Psoas muscle (tissue), 8 donors: ENCODE data around the gene PTP4A2. TPM values are rescaled to one million over a fixed set of nuclear protein-coding genes. Genes with fewer than 3 reads are reported as not detected.
"Not testable (repeated sequence)": the region's sequence is repeated elsewhere in the genome, so short reads cannot be mapped to it uniquely, and the experiment has no call there.

Source experiments
- ATAC-seq, 4 donors: fragments of 200-7000 bp; cut with Tn5 transposase; one replicate each; pipeline ENCODE4 v1.9.1; 2020; ENCODE audit warnings: moderate library complexity in 3 of 4, mild to moderate bottlenecking in 2 of 4
- DNase-seq, 2 donors: peaks; one replicate each; pipeline ENCODE4 v3.0.0-alpha.2; 2020
- H3K27ac ChIP-seq: fragments of 200-600 bp; one replicate; pipeline ENCODE4 v1.8.0; 2022
- H3K27me3 ChIP-seq, 3 donors: fragments of 200-600 bp in 1 of 3; one replicate each; pipeline versions ENCODE4 v1.6.1 to v1.8.0; 2013 to 2022; ENCODE audit warnings: low read length in 2 of 3, mild to moderate bottlenecking in 2 of 3, moderate library complexity in 1 of 3; ENCODE audit not compliant: insufficient read depth in 3 of 3
- H3K36me3 ChIP-seq, 2 donors: fragments of 200-600 bp in 1 of 2; one replicate each; pipeline versions ENCODE4 v1.6.1 to v1.8.0; 2013 to 2022; ENCODE audit warnings: low read depth in 1 of 2, mild to moderate bottlenecking in 1 of 2, moderate library complexity in 1 of 2; ENCODE audit not compliant: insufficient read depth in 1 of 2
- H3K4me1 ChIP-seq: fragments of 200-600 bp; one replicate; pipeline ENCODE4 v1.8.0; 2022
- H3K4me3 ChIP-seq: fragments of 200-600 bp; one replicate; pipeline ENCODE4 v1.8.0; 2022; ENCODE audit warnings: mild to moderate bottlenecking
- H3K9me3 ChIP-seq: fragments of 200-600 bp; one replicate; pipeline ENCODE4 v1.8.0; 2022
- CTCF ChIP-seq: fragments of 200-600 bp; IDR thresholded peaks from one replicate; pipeline ENCODE4 v1.8.0; 2022; ENCODE audit warnings: antibody characterized with exemption
- WGBS, 3 donors: extraction: QIAGEN DNeasy Blood & Tissue Kit; methylation state at CpG; one replicate each; pipeline versions ENCODE4 v1.1.6 to v1.1.7; 2013; 5-methylcytosine and 5-hydroxymethylcytosine counted together
- intact Hi-C, 2 donors: fragments of 100-400 bp; cut with DNase I; formaldehyde crosslinking; loops; one replicate each; pipeline versions ENCODE4 v1.11.0 to v1.14.2; 2022
- polyA plus RNA-seq, 3 donors: library from polyadenylated mRNA; stranded (reverse); fragments of 200-250 nt; gene quantifications; one replicate each; pipeline ENCODE4 v1.2.3, GENCODE V29; 2013
- total RNA-seq, 4 donors: library from RNA; stranded (reverse); fragmentation: NEBNext Ultra II Directional in 2 of 4; extraction: Animal tissue kit (Norgen Biotek cat#: 25700) in 2 of 4; gene quantifications; one replicate each; pipeline versions ENCODE4 v1.2.1 to v1.2.4, GENCODE V29; 2021 to 2023
- donor health status: healthy with polysubstance abuse.
- donor health status: DM: no; HTN: no; CAD: no; lungs with moderate emphysema.
- donor health status: Bipolar disorder and iron deficiency.
- donor health status: healthy.
- donor health status: DM: yes; HTN: yes; CAD: no.
- donor health status: DM: no; HTN: no; CAD: no.
- donor health status: DM: no; HTN: no; CAD: no.
- donor health status: DM: yes; HTN: yes; CAD: no.

PTP4A2 gene
- total and polyA plus RNA-seq, 7 donors = 246 to 729 (median 370) TPM

GRCh38 chr1:31952825-31953220 is 14.7 kb upstream of the PTP4A2 start:
- intact Hi-C loops = no loop called here
- ATAC-seq (no peak), DNase-seq (no peak)
- TF ChIP-seq CTCF = no peak
- no peaks in the 10 kb centered on the region for H3K9me3 ChIP-seq
- no peaks in the 10 kb centered on the region for H3K36me3 ChIP-seq
- H3K4me3 ChIP-seq = no peak overlapping the region
- H3K27me3 ChIP-seq = no peaks in the 10 kb centered on the region
- H3K27ac ChIP-seq = peak overlapping the region; percentile 32
- WGBS, 3 donors = 60 to 74% (median 63%) methylated on average over 2 of the region's 2 CpGs
- peaks cover 44% of the 10 kb centered on the region for H3K4me1 ChIP-seq

- no peak for TF ChIP-seq CTCF
- ATAC-seq (no peak), DNase-seq (no peak)
- Histone ChIP-seq H3K27me3 (no peaks in the 10 kb centered on the region), H3K9me3 (no peaks in the 10 kb centered on the region), H3K4me3 (no peak overlapping the region), H3K4me1 (peaks cover 28% of the 10 kb centered on the region), H3K36me3 (no peaks in the 10 kb centered on the region), H3K27ac (peak overlapping the region; percentile 64)
- WGBS, 3 donors = 61 to 63% (median 62%) methylated on average over 4 of the region's 4 CpGs
- intact Hi-C loops = no loop called here
Observed at GRCh38 chr1:31951276-31951675, 13.1 kb upstream of the PTP4A2 start.

- Histone ChIP-seq H3K27ac (no peak overlapping the region), H3K9me3 (no peaks in the 10 kb centered on the region), H3K27me3 (no peaks in the 10 kb centered on the region), H3K36me3 (no peaks in the 10 kb centered on the region), H3K4me3 (no peak overlapping the region), H3K4me1 (peaks cover 24% of the 10 kb centered on the region)
- no peak for DNase-seq
- WGBS, 3 donors = 72 to 92% (median 89%) methylated on average over 1 of the region's 1 CpG
- intact Hi-C loops = no loop called here
- ATAC-seq = no peak
- no peak for TF ChIP-seq CTCF
Observed at GRCh38 chr1:31949862-31950261, 11.7 kb upstream of the PTP4A2 start.

- ATAC-seq, intact Hi-C loops, H3K9me3 ChIP-seq, DNase-seq, H3K36me3 ChIP-seq, H3K4me3 ChIP-seq, H3K27me3 ChIP-seq: not testable (repeated sequence)
- 97 to 99% (median 99%) methylated on average over 10 of the region's 10 CpGs for WGBS, 3 donors
- peaks cover 21% of the 10 kb centered on the region for H3K4me1 ChIP-seq
- peak overlapping the region; percentile 94 for H3K27ac ChIP-seq
Observed at GRCh38 chr1:31945677-31946076, 7.5 kb upstream of the PTP4A2 start.

GRCh38 chr1:31944205-31945089 is 6.3 kb upstream of the PTP4A2 start:
- intact Hi-C loops = no loop called here
- DNase-seq = peak; percentile 91 to 94
- no peaks in the 10 kb centered on the region for H3K36me3 ChIP-seq
- H3K4me1 ChIP-seq = peaks cover 21% of the 10 kb centered on the region
- no peaks in the 10 kb centered on the region for H3K9me3 ChIP-seq
- no peak for TF ChIP-seq CTCF
- peak overlapping the region; percentile 64 for H3K4me3 ChIP-seq
- peak; percentile 83 to 91 (median 86) for ATAC-seq
- 10 to 22% (median 13%) methylated on average over 48 to 56 of the region's 56 CpGs for WGBS, 3 donors
- H3K27ac ChIP-seq = peak overlapping the region; percentile 94
- no peaks in the 10 kb centered on the region for H3K27me3 ChIP-seq
